Measurements from ENCODE around the gene MAP4K3.

GRCh38 chr2:39394516-39394961 lies 42.5 kb downstream of the MAP4K3 start:
- TF ChIP-seq ZNF76 (tag by site-specific recombination; IDR thresholded peaks at IDR 0.05; ENCODE audit: borderline replicate concordance, low read depth) (no peak), ZEB2 (tag by site-specific recombination; IDR thresholded peaks at IDR 0.05) (no peak), GLIS1 (tag by site-specific recombination; IDR thresholded peaks at IDR 0.05) (no peak), CTCF (tag by site-specific recombination; IDR thresholded peaks at IDR 0.05) (no peak), ZNF473 (tag by site-specific recombination; IDR thresholded peaks at IDR 0.05) (no peak), ZNF280D (tag by site-specific recombination; IDR thresholded peaks at IDR 0.05) (no peak), ZNF792 (tag by site-specific recombination; IDR thresholded peaks at IDR 0.05) (no peak), ZNF658 (tag by site-specific recombination; IDR thresholded peaks at IDR 0.05) (no peak), ZFP41 (tag by site-specific recombination; IDR thresholded peaks at IDR 0.05; ENCODE audit: borderline replicate concordance) (no peak), TSHZ1 (tag by site-specific recombination; IDR thresholded peaks at IDR 0.05; ENCODE audit: borderline replicate concordance) (no peak), ZBTB8A (tag by site-specific recombination; IDR thresholded peaks at IDR 0.05) (no peak), ZNF274 (IDR thresholded peaks at IDR 0.05; ENCODE audit: low read length) (no peak), ZNF274 (tag by site-specific recombination; IDR thresholded peaks at IDR 0.05; ENCODE audit: borderline replicate concordance) (no peak), ZNF114 (tag by site-specific recombination; IDR thresholded peaks at IDR 0.05) (no peak)
